Kidney (tissue), 14 donors: ENCODE results near the gene C22orf42. TPM values are rescaled to one million over a fixed set of nuclear protein-coding genes. Genes with fewer than 3 reads are reported as not detected.
"Not testable (repeated sequence)": the region's sequence is repeated elsewhere in the genome, so short reads cannot be mapped to it uniquely, and the experiment has no call there.

Experiments
- DNase-seq, 5 donors: peaks; one replicate each; pipeline ENCODE4 v3.0.0-alpha.2; 2013 to 2020
- FAIRE-seq: peaks from 2 replicates; lab custom pipeline; 2012; peaks lifted over from hg19 to GRCh38; lab: Jason Lieb, UNC
- H3K27ac ChIP-seq, 2 donors: one replicate each; pipeline ENCODE4 v1.7.0; 2013; ENCODE audit warnings: low read depth in 2 of 2, low read length in 2 of 2, inconsistent platforms in 1 of 2
- H3K27me3 ChIP-seq: one replicate; pipeline ENCODE4 v1.7.1; 2013; ENCODE audit warnings: low read length, inconsistent platforms; ENCODE audit not compliant: control insufficient read depth, insufficient read depth
- H3K36me3 ChIP-seq, 3 donors: one replicate each; pipeline versions ENCODE4 v1.7.0 to v1.7.1; 2013; ENCODE audit warnings: low read length in 3 of 3, control low read depth in 1 of 3, inconsistent platforms in 1 of 3; ENCODE audit not compliant: insufficient read depth in 3 of 3, control insufficient read depth in 2 of 3
- H3K4me1 ChIP-seq, 3 donors: one replicate each; pipeline versions ENCODE4 v1.7.0 to v1.7.1; 2013; ENCODE audit warnings: low read length in 3 of 3, inconsistent platforms in 1 of 3, low read depth in 1 of 3; ENCODE audit not compliant: control insufficient read depth in 2 of 3, insufficient read depth in 2 of 3
- H3K4me3 ChIP-seq, 3 donors: one replicate each; pipeline versions ENCODE4 v1.7.0 to v1.8.1; 2013; ENCODE audit warnings: low read length in 3 of 3, control low read depth in 1 of 3, inconsistent platforms in 1 of 3
- H3K9ac ChIP-seq, 3 donors: one replicate each; pipeline versions ENCODE4 v1.7.0 to v1.7.1; 2013; ENCODE audit warnings: low read length in 3 of 3, control low read depth in 1 of 3, inconsistent platforms in 1 of 3
- H3K9me3 ChIP-seq, 3 donors: one replicate each; pipeline versions ENCODE4 v1.7.0 to v1.7.1; 2013; ENCODE audit warnings: low read length in 3 of 3, control low read depth in 1 of 3, inconsistent platforms in 1 of 3; ENCODE audit not compliant: control insufficient read depth in 2 of 3, insufficient read depth in 1 of 3
- CTCF ChIP-seq: IDR thresholded peaks from 3 replicates; pipeline ENCODE4 v1.5.1; 2012; ENCODE audit warnings: mild to moderate bottlenecking, moderate library complexity, borderline replicate concordance; ENCODE audit not compliant: insufficient read depth; ENCODE audit errors: extremely low read depth
- intact Hi-C: fragments of 100-400 bp; cut with DNase I; formaldehyde crosslinking; loops from one replicate; pipeline ENCODE4 v1.11.1; 2022
- polyA plus RNA-seq: library from polyadenylated mRNA; stranded (reverse); fragments of 350-450 nt; fragmentation: Illumina TruSeq; extraction: RNeasy Lipid Tissue Mini Kit (QIAGEN cat#74804); gene quantifications from one replicate; pipeline ENCODE4 v1.2.3, GENCODE V29; 2014; ENCODE audit warnings: low read depth, low replicate concordance; ENCODE audit not compliant: insufficient read depth
- total RNA-seq: library from RNA; stranded (reverse); fragmentation: NEBNext Ultra II Directional; extraction: Animal tissue kit (Norgen Biotek cat#: 25700); gene quantifications from one replicate; pipeline ENCODE4 v1.2.1, GENCODE V29; 2021
- donor health status: control.
- donor health status: control.
- donor health status: control.
- donor health status: control.
- donor health status: control.
- donor health status: DM: yes; HTN: yes; CAD: no.
- donor health status: Normal renal cell carcinoma (clear cell type).

C22orf42 gene
- total and polyA plus RNA-seq, 2 donors from 2014 or later: not detected

- intact Hi-C loops, FAIRE-seq, H3K9ac ChIP-seq: not testable (repeated sequence)
These were observed 7.5 kb downstream of the C22orf42 start for GRCh38 chr22:32151641-32152040.

GRCh38 chr22:32150647-32151046, 8.5 kb downstream of the C22orf42 start:
- H3K4me1 ChIP-seq, DNase-seq, H3K36me3 ChIP-seq, FAIRE-seq, H3K4me3 ChIP-seq, H3K9ac ChIP-seq, H3K27ac ChIP-seq, H3K27me3 ChIP-seq, intact Hi-C loops, H3K9me3 ChIP-seq: not testable (repeated sequence)

More at GRCh38 chr22:32151641-32152040, 7.5 kb downstream of the C22orf42 start:
- H3K27me3 ChIP-seq, DNase-seq, H3K4me1 ChIP-seq, H3K9me3 ChIP-seq, H3K36me3 ChIP-seq, H3K4me3 ChIP-seq, H3K27ac ChIP-seq: not testable (repeated sequence)

GRCh38 chr22:32148372-32148771, 10.7 kb downstream of the C22orf42 start:
- intact Hi-C loops, H3K9me3 ChIP-seq, H3K27me3 ChIP-seq, DNase-seq, H3K4me3 ChIP-seq, FAIRE-seq, H3K27ac ChIP-seq, H3K4me1 ChIP-seq, H3K9ac ChIP-seq, H3K36me3 ChIP-seq: not testable (repeated sequence)

GRCh38 chr22:32147128-32147527, 12.0 kb downstream of the C22orf42 start:
- DNase-seq, H3K27ac ChIP-seq, intact Hi-C loops, H3K9ac ChIP-seq, H3K36me3 ChIP-seq, H3K9me3 ChIP-seq, H3K4me1 ChIP-seq, H3K27me3 ChIP-seq, FAIRE-seq, H3K4me3 ChIP-seq: not testable (repeated sequence)

- Histone ChIP-seq H3K4me3 (no peak overlapping the region), H3K36me3 (no peaks in the 10 kb centered on the region), H3K27ac (no peak overlapping the region), H3K27me3 (no peaks in the 10 kb centered on the region), H3K9me3 (no peaks in the 10 kb centered on the region), H3K9ac (no peak overlapping the region), H3K4me1 (no peaks in the 10 kb centered on the region)
- intact Hi-C loops: no loop called here
- DNase-seq (no peak), FAIRE-seq (no peak)
- TF ChIP-seq CTCF: no peak
These were observed 14.4 kb downstream of the C22orf42 start for GRCh38 chr22:32144496-32145274.
